Measurements from ENCODE around the gene IFT22.

IFT22 gene

GRCh38 chr7:101290186-101291037 lies 31.2 kb downstream of the IFT22 start:
- peak; percentile 62 for TF ChIP-seq CTCF (IDR thresholded peaks at IDR 0.05)

- TF ChIP-seq CTCF (IDR thresholded peaks at IDR 0.05) = no peak
Measured at GRCh38 chr7:101288439-101288838, 33.2 kb downstream of the IFT22 start.

- TF ChIP-seq CTCF (IDR thresholded peaks at IDR 0.05) = no peak
Measured at GRCh38 chr7:101287032-101287431, 34.6 kb downstream of the IFT22 start.

GRCh38 chr7:101285171-101285570 lies 36.4 kb downstream of the IFT22 start:
- no peak for TF ChIP-seq CTCF (IDR thresholded peaks at IDR 0.05)

- no peak for TF ChIP-seq CTCF (IDR thresholded peaks at IDR 0.05)
Measured at GRCh38 chr7:101278461-101279292, 42.9 kb downstream of the IFT22 start.

- TF ChIP-seq CTCF (IDR thresholded peaks at IDR 0.05) = no peak
Measured at GRCh38 chr7:101277155-101277554, 44.5 kb downstream of the IFT22 start.

GRCh38 chr7:101273206-101273605 lies 48.4 kb downstream of the IFT22 start:
- no peak for TF ChIP-seq CTCF (IDR thresholded peaks at IDR 0.05)

All from LNCAP (cell line).